ENCODE measurements around the gene ANKH.

ANKH gene

DNA sequence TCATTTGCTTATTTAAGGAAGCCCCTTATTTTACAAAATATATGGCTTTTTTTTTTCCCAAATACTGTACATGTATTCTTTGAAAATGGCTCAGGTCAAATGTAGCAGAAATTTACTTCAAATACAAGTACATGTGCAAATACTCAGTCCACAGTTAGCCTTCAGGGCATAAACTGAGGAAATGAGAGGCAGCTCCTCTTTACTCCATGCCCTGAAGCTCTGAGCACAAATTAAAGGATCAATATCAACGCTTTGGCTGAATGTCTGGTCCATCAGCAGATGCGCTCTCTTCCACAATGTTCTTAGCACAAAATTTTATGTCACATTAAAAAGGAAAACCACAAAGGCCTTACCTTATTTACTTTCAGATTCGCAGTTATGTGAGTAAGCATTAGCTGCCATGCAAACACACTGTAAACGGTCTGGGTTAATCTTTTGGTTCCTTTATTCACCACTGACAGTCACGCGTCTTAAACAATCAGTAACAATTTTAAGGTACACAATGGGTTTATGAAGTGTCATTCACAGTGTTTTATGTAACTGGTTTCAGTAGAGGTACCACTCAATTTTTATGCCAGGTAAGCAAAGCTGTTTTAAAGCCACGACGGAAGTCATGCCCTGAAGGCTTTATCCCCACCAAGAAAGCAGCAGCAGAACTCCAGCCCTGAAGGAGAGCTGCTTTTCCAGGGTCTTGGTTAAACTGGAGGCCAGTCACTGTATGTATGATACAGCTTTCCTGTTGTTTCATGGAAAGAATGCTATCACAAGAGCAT is 103.7 kb downstream of the ANKH start:
- TF ChIP-seq, protein P1, sequence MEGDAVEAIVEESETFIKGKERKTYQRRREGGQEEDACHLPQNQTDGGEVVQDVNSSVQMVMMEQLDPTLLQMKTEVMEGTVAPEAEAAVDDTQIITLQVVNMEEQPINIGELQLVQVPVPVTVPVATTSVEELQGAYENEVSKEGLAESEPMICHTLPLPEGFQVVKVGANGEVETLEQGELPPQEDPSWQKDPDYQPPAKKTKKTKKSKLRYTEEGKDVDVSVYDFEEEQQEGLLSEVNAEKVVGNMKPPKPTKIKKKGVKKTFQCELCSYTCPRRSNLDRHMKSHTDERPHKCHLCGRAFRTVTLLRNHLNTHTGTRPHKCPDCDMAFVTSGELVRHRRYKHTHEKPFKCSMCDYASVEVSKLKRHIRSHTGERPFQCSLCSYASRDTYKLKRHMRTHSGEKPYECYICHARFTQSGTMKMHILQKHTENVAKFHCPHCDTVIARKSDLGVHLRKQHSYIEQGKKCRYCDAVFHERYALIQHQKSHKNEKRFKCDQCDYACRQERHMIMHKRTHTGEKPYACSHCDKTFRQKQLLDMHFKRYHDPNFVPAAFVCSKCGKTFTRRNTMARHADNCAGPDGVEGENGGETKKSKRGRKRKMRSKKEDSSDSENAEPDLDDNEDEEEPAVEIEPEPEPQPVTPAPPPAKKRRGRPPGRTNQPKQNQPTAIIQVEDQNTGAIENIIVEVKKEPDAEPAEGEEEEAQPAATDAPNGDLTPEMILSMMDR (conservative IDR thresholded peaks at IDR 0.05; ENCODE audit: low read length), result no peak
- H3K4me3 ChIP-seq (ENCODE audit: low read length), result no peak overlapping the region
- no peak for DNase-seq (ENCODE audit: low read depth)

DNA sequence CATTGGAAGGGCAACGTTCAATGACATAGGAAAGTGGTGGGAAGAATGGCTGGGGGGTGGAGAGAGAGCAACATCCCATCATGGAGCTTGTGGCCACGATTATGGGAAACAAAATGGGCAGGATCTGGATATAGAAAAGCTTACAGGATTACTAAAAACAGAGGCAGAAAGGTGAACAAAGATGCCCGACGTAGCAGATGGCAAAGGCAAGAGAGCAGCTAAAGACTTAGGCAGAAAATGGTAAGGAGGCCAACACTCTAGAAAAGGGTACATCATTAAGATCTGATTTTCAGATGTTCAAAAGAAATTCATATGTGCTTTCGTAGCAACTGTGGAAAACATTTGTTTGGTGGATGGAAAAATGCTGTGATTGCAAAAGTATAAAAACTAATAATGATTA is 104.5 kb downstream of the ANKH start:
- TF ChIP-seq, protein P1 (conservative IDR thresholded peaks at IDR 0.05; ENCODE audit: low read length), result no peak
- DNase-seq (ENCODE audit: low read depth), result no peak
- H3K4me3 ChIP-seq (ENCODE audit: low read length), result no peak overlapping the region

DNA sequence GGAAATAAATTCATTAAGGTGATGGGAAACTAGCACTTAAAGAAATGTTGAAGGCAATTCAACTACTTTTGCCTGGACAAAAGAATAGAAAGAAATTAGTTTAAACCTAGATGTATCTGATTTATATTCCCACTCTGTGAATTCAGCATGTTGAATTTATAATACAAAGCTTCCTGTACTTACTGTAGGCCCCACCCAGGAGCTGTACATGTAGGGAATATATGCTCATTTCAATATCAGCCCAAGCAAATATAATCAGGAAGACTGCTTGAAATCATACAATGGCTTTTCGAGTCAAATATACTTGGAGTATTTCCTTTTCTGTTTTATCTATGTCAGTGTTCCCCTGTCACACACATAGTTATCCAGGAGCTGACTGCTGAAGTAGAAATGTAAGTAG is 105.0 kb downstream of the ANKH start:
- H3K4me3 ChIP-seq (ENCODE audit: low read length), result no peak overlapping the region
- TF ChIP-seq, protein P1 (conservative IDR thresholded peaks at IDR 0.05; ENCODE audit: low read length), result no peak
- no peak for DNase-seq (ENCODE audit: low read depth)

DNA sequence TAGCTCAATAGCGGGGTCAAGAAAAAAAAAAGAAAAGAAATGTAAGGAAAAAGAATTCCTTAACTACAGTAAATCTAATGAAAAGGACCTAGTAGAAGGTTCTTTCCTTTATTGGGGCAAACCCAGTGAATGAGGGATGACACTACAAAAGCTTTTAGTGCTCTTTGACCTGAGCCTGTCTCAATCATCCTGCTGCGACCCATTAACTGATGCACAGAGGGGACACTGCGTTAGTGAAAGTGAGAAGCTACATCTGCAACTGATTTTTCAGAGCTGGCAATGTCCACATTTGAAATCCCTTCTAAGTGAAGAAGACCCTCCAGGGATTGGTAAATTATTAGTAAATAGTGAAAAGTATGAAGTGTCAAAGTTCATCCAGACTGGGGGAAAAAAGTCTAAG is 106.0 kb downstream of the ANKH start:
- DNase-seq (ENCODE audit: low read depth), result no peak
- H3K4me3 ChIP-seq (ENCODE audit: low read length), result no peak overlapping the region
- TF ChIP-seq, protein P1 (conservative IDR thresholded peaks at IDR 0.05; ENCODE audit: low read length), result no peak

DNA sequence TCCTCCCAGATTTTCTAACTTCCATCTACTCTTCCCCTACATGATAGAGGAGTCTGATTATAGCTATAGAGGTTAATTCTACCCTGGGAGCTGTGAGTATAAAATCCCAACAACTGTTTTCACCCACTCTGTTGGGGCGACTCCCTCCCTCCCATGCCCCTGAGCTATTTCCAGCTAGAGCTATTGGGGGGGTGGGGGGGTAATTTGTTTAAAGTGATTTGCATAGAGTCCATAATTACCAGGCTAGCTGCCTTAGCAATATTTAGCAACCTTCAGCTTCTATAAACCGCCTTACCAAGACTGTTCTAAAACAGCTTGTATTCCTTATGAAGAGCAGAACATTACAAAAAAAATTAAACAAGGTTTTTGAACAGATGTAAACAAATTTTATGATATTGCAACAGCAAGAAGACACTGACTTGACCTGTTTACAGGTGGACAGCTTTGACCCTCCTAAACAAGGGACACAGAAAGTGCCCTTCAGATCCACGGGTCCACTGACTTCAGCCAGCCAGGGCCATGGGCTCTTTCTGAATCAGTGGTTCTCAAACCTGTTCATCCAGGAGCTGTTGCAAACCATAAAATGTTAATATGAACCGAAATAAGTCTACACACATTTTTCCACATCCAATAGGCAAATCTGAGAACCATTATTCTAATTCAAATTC is 108.9 kb downstream of the ANKH start:
- no peak for DNase-seq (ENCODE audit: low read depth)
- H3K4me3 ChIP-seq (ENCODE audit: low read length), result no peak overlapping the region
- TF ChIP-seq, protein P1 (conservative IDR thresholded peaks at IDR 0.05; ENCODE audit: low read length), result no peak

DNA sequence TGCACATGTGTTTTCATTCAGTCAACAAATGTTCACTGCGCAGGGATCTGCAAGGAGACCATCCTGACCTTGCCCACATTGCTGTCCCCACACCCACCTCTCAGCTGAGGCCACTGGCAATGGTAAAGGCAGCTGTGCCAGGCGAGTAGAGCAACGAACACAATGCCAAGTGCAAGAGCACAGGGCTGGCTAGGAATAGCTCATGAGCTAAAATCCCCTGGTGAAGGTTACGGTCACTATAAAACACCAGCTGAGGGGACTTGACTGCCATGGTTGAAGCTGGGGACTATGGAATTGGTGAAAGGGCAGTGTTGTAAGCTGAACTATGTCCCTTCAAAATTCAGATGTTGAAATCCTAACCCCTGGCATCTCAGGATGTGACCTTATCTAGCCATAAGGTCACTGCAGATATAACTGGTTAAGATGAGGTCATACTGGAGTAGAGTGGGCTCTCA is 111.0 kb downstream of the ANKH start:
- no peak for DNase-seq (ENCODE audit: low read depth)
- TF ChIP-seq, protein P1 (conservative IDR thresholded peaks at IDR 0.05; ENCODE audit: low read length), result no peak
- no peak overlapping the region for H3K4me3 ChIP-seq (ENCODE audit: low read length)

Measured in AG10803 (cell line).